ENCODE results near the gene VPS11. TPM values are rescaled to one million over a fixed set of nuclear protein-coding genes. Genes with fewer than 3 reads are reported as not detected.

VPS11 gene
- total and polyA plus RNA-seq, 4 experiments from 2014 or later, result 36.0 to 61.7 (median 58.7) TPM

DNA sequence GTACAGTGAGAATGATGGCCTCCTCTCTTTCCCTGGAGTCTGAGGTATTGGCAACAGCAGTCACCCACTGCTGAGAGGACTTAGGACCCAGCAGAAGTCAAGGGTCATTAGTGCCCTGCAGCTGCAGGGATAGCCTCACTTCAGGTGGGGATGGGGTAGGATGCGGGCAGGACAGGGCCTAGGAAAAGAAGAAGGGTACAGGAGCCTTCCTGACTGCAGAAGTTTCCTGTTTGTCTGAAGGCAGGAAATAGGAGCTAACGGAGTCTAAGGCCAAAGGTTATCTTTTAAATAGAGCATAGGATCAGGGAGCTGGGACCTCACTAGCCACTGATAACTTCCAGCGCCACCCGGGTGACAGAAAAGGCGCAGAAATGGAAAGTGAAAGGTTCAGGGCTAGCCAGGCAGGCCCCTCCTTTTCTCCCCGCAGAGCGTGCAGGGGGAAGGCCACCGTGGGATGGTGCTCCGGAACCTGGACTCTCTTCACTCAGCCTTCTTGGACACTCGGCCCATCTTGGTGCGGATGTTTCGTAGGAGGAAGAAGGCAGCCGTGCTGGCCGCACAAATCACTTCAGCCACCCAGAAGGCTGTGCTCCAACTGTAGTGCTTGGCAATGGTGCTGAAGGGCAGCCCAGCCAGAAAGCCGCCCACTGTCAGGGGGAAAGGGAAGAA lies 43.1 kb upstream of the VPS11 start:
- H3K27ac ChIP-seq (ENCODE audit: low read depth, low read length), result no peak overlapping the region
- peaks cover 55% of the 10 kb centered on the region for H3K4me1 ChIP-seq (ENCODE audit: insufficient read depth, low read length)
- Mint-ChIP-seq H3K9me3 (no peaks in the 10 kb centered on the region), H3K27me3 (no peaks in the 10 kb centered on the region), H3K27ac (peak overlapping the region in 4 of 7 donors; percentile 68 to 75 (median 71)), H3K4me1 (peaks cover 30 to 65% (median 49%) of the 10 kb centered on the region in 4 donors), H3K4me3 (peak overlapping the region in 1 of 8 donors; percentile 6), H3K36me3 (peaks cover 34 to 48% of the 10 kb centered on the region in 2 donors)
- intact Hi-C loops (cut with micrococcal nuclease), result no loop called here
- H3K27me3 ChIP-seq (ENCODE audit: insufficient read depth, low read length), result no peaks in the 10 kb centered on the region
- H3K4me3 ChIP-seq (ENCODE audit: low read length in 2 of 2), result no peak overlapping the region
- no peak for DNase-seq
- peaks cover 36% of the 10 kb centered on the region for H3K36me3 ChIP-seq (ENCODE audit: insufficient read depth, low read length)
- CTCF ChIA-PET (ENCODE audit: partially characterized antibody), result no interaction called here
- POLR2A ChIA-PET (ENCODE audit: partially characterized antibody), result interaction anchor here (1.0 to 2.4 kb wide), 4 partner anchors 42 to 97 kb away, joined by 3 to 7 read pairs (median 4); partner anchors contain the start of genes HINFP and HMBS
- no peaks in the 10 kb centered on the region for H3K9me3 ChIP-seq (ENCODE audit: control insufficient read depth in 1 of 2, low read length in 2 of 2)

DNA sequence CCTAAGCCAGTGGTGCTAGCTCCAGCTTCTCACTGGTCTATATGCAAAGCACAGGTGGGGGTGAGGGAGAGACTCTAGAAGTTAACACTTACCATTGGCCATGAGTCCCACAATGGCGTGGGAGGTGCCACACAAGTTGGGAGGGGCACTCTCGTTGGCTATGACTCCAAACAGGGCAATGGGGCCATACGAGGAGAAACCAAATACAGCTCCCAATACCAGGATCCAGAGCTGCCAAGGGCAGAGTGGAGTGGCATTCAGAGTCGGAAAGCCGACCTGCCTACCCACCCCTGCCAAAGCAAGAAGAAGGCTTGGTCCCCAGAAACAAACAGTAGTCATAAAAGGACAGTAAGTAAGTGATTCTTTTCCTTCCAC lies 42.5 kb upstream of the VPS11 start:
- peaks cover 55% of the 10 kb centered on the region for H3K4me1 ChIP-seq (ENCODE audit: insufficient read depth, low read length)
- H3K27me3 Mint-ChIP-seq, result no peaks in the 10 kb centered on the region
- CTCF ChIA-PET (ENCODE audit: partially characterized antibody), result no interaction called here
- H3K9me3 Mint-ChIP-seq, result no peaks in the 10 kb centered on the region
- no peak overlapping the region for H3K27ac ChIP-seq (ENCODE audit: low read depth, low read length)
- H3K4me3 ChIP-seq (ENCODE audit: low read length in 2 of 2), result no peak overlapping the region
- peaks cover 28 to 65% (median 48%) of the 10 kb centered on the region in 4 donors for H3K4me1 Mint-ChIP-seq
- DNase-seq, result no peak
- POLR2A ChIA-PET (ENCODE audit: partially characterized antibody), result interaction anchor here (1.0 to 2.4 kb wide), 4 partner anchors 42 to 96 kb away, joined by 3 to 7 read pairs (median 4); partner anchors contain the start of genes HINFP and HMBS
- no peaks in the 10 kb centered on the region for H3K27me3 ChIP-seq (ENCODE audit: insufficient read depth, low read length)
- H3K9me3 ChIP-seq (ENCODE audit: control insufficient read depth in 1 of 2, low read length in 2 of 2), result no peaks in the 10 kb centered on the region
- H3K4me3 Mint-ChIP-seq, result no peak overlapping the region
- H3K27ac Mint-ChIP-seq, result peak overlapping the region in 6 of 7 donors; percentile 37 to 71 (median 69)
- peaks cover 36% of the 10 kb centered on the region for H3K36me3 ChIP-seq (ENCODE audit: insufficient read depth, low read length)
- peaks cover 32 to 43% of the 10 kb centered on the region in 2 donors for H3K36me3 Mint-ChIP-seq
- intact Hi-C loops (cut with micrococcal nuclease), result no loop called here

- Mint-ChIP-seq H3K4me1 (peaks cover 25 to 61% (median 47%) of the 10 kb centered on the region in 4 donors), H3K36me3 (peaks cover 31 to 41% of the 10 kb centered on the region in 2 donors), H3K9me3 (no peaks in the 10 kb centered on the region), H3K27me3 (no peaks in the 10 kb centered on the region), H3K4me3 (no peak overlapping the region), H3K27ac (peak overlapping the region in 6 of 7 donors; percentile 60 to 71 (median 69))
- Histone ChIP-seq H3K27me3 (ENCODE audit: insufficient read depth, low read length) (no peaks in the 10 kb centered on the region), H3K4me3 (ENCODE audit: low read length in 2 of 2) (no peak overlapping the region), H3K36me3 (ENCODE audit: insufficient read depth, low read length) (peaks cover 36% of the 10 kb centered on the region), H3K4me1 (ENCODE audit: insufficient read depth, low read length) (peaks cover 51% of the 10 kb centered on the region), H3K9me3 (ENCODE audit: control insufficient read depth in 1 of 2, low read length in 2 of 2) (no peaks in the 10 kb centered on the region), H3K27ac (ENCODE audit: low read depth, low read length) (no peak overlapping the region)
- intact Hi-C loops (cut with micrococcal nuclease), result no loop called here
- ChIA-PET CTCF (ENCODE audit: partially characterized antibody) (no interaction called here), POLR2A (ENCODE audit: partially characterized antibody) (no interaction called here)
- no peak for DNase-seq
Observed at GRCh38 chr11:119025541-119025940, 42.1 kb upstream of the VPS11 start.

- H3K27ac ChIP-seq (ENCODE audit: low read depth, low read length), result no peak overlapping the region
- ChIA-PET POLR2A (ENCODE audit: partially characterized antibody) (interaction anchor here (6.2 kb wide), 1 partner anchor 8 kb away, joined by 135 read pairs; the partner anchor contains the start of genes RPS25 and TRAPPC4), CTCF (ENCODE audit: partially characterized antibody) (no interaction called here)
- Mint-ChIP-seq H3K4me3 (no peak overlapping the region), H3K27ac (peak overlapping the region in 4 of 7 donors; percentile 36 to 68 (median 56)), H3K27me3 (no peaks in the 10 kb centered on the region), H3K36me3 (peaks cover 31 to 40% of the 10 kb centered on the region in 2 donors), H3K4me1 (peaks cover 26 to 64% (median 43%) of the 10 kb centered on the region in 4 donors), H3K9me3 (no peaks in the 10 kb centered on the region)
- H3K4me1 ChIP-seq (ENCODE audit: insufficient read depth, low read length), result peaks cover 46% of the 10 kb centered on the region
- no peak for DNase-seq
- H3K9me3 ChIP-seq (ENCODE audit: control insufficient read depth in 1 of 2, low read length in 2 of 2), result no peaks in the 10 kb centered on the region
- intact Hi-C loops (cut with micrococcal nuclease), result no loop called here
- H3K36me3 ChIP-seq (ENCODE audit: insufficient read depth, low read length), result peaks cover 34% of the 10 kb centered on the region
- H3K4me3 ChIP-seq (ENCODE audit: low read length in 2 of 2), result no peak overlapping the region
- H3K27me3 ChIP-seq (ENCODE audit: insufficient read depth, low read length), result no peaks in the 10 kb centered on the region
Observed at GRCh38 chr11:119025978-119026766, 41.4 kb upstream of the VPS11 start.

DNA sequence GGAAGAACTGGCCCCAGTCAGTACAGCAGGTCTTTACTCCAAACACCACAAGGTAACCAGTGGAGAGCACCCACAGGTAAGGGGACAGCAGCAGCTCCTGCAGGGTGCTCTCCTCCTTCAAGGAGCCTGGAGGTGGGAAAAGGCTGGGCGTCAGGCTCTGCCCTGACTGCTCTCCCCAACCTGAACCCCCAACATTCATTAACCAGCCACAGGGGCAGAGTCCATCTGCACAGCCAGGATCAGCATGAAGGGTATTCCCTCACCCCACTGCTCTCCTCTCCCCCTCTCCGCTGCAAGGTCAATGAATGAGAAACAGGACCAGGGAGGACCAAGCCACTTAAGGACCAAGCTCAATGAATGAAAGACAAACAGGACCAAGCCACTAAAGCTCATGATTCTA lies 40.6 kb upstream of the VPS11 start:
- ChIA-PET POLR2A (ENCODE audit: partially characterized antibody) (interaction anchor here (0.9 to 6.2 kb wide), 4 partner anchors 9 to 235 kb away, joined by 3 to 135 read pairs (median 3); partner anchors contain the start of genes HMBS, HYOU1, RPS25 and TRAPPC4), CTCF (ENCODE audit: partially characterized antibody) (no interaction called here)
- peaks cover 26% of the 10 kb centered on the region for H3K36me3 ChIP-seq (ENCODE audit: insufficient read depth, low read length)
- no peaks in the 10 kb centered on the region for H3K9me3 Mint-ChIP-seq
- DNase-seq, result no peak
- H3K27me3 ChIP-seq (ENCODE audit: insufficient read depth, low read length), result no peaks in the 10 kb centered on the region
- peaks cover 21 to 62% (median 36%) of the 10 kb centered on the region in 4 donors for H3K4me1 Mint-ChIP-seq
- H3K4me3 ChIP-seq (ENCODE audit: low read length in 2 of 2), result no peak overlapping the region
- H3K36me3 Mint-ChIP-seq, result peaks cover 23 to 32% of the 10 kb centered on the region in 2 donors
- intact Hi-C loops (cut with micrococcal nuclease), result no loop called here
- no peak overlapping the region for H3K27ac ChIP-seq (ENCODE audit: low read depth, low read length)
- no peak overlapping the region for H3K4me3 Mint-ChIP-seq
- no peaks in the 10 kb centered on the region for H3K27me3 Mint-ChIP-seq
- peak overlapping the region in 4 of 7 donors; percentile 16 to 86 (median 82) for H3K27ac Mint-ChIP-seq
- peaks cover 38% of the 10 kb centered on the region for H3K4me1 ChIP-seq (ENCODE audit: insufficient read depth, low read length)
- H3K9me3 ChIP-seq (ENCODE audit: control insufficient read depth in 1 of 2, low read length in 2 of 2), result no peaks in the 10 kb centered on the region

DNA sequence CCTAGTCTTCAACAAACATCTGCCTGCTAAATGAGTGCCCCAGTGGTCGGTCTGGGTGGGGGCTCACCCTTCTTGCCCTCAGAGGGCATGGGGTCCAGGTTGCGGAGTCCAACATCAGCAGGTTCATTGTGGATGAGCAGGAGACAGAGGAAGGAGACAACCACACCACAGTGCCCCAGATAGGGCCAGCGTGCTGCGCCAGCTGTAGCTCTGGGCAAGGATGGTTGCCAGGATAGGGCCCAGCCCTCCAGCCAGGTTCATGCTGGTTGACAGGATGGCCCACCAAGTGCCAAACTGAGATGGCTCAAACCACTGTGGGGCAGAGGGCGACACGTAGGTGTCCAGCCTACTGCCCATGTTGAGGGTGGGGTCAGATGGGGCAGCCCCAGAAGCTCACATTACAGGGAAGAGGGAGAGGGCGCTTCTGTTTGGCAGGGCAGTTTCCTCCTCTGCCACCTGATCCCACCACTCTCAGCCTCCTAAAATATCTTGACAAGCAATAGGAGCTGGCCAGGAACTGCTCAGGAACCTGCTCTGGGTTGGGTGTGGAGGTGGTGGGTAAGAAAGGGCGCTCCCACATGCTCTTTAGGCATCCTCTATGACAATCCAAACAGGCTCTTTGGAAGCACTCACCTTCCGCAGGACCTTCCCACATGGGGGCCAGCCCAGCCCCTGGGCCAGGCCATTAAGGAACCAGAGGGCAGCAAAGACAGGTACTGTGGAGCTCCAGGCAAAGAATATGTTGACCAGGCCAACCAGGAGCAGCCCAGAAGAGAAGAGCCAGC lies 39.9 kb upstream of the VPS11 start:
- no peaks in the 10 kb centered on the region for H3K9me3 ChIP-seq (ENCODE audit: control insufficient read depth in 1 of 2, low read length in 2 of 2)
- ChIA-PET CTCF (ENCODE audit: partially characterized antibody) (interaction anchor here (0.6 to 1.0 kb wide), 3 partner anchors 8 to 115 kb away, joined by 3 read pairs; no protein-coding TSS in a partner anchor), POLR2A (ENCODE audit: partially characterized antibody) (interaction anchor here (0.9 to 6.2 kb wide), 6 partner anchors 10 to 235 kb away, joined by 3 to 135 read pairs (median 4); partner anchors contain the start of genes CENATAC, HMBS, HYOU1 and RPS25)
- H3K9me3 Mint-ChIP-seq, result no peaks in the 10 kb centered on the region
- peaks cover 21% of the 10 kb centered on the region for H3K36me3 ChIP-seq (ENCODE audit: insufficient read depth, low read length)
- H3K27ac Mint-ChIP-seq, result peak overlapping the region in 5 of 7 donors; percentile 42 to 86 (median 73)
- no peaks in the 10 kb centered on the region for H3K27me3 ChIP-seq (ENCODE audit: insufficient read depth, low read length)
- H3K27me3 Mint-ChIP-seq, result no peaks in the 10 kb centered on the region
- peaks cover 21 to 63% (median 32%) of the 10 kb centered on the region in 4 donors for H3K4me1 Mint-ChIP-seq
- DNase-seq, result no peak
- H3K36me3 Mint-ChIP-seq, result peaks cover 23 to 28% of the 10 kb centered on the region in 2 donors
- H3K4me3 Mint-ChIP-seq, result peak overlapping the region in 2 of 8 donors; percentile 29 to 61
- H3K4me3 ChIP-seq (ENCODE audit: low read length in 2 of 2), result no peak overlapping the region
- peaks cover 37% of the 10 kb centered on the region for H3K4me1 ChIP-seq (ENCODE audit: insufficient read depth, low read length)
- intact Hi-C loops (cut with micrococcal nuclease), result no loop called here
- H3K27ac ChIP-seq (ENCODE audit: low read depth, low read length), result no peak overlapping the region

Data from CD4-positive, alpha-beta memory T cell (primary cell).